IMR-90 (cell line): ENCODE measurements around the gene WNT16. TPM values are rescaled to one million over a fixed set of nuclear protein-coding genes. Genes with fewer than 3 reads are reported as not detected.

Experiments used
- ATAC-seq: fragments of 200-7000 bp; cut with Tn5 transposase; 2 replicates; pipeline ENCODE4 v1.9.1; 2020; ENCODE audit warnings: low read depth, mild to moderate bottlenecking, moderate library complexity
- BruUV-seq: library from RNA; stranded (reverse); fragments of 400-500 nt; replicated peaks from 2 replicates; lab custom pipeline; 2021; lab: Mats Ljungman, UMichigan
- CTCF ChIA-PET: fragments of 300-600 bp; formaldehyde crosslinking; extraction: SDS; loops from one replicate; lab custom pipeline; 2021; ENCODE audit warnings: antibody characterized with exemption; lab: Yijun Ruan, JAX
- POLR2A ChIA-PET: fragments of 300-600 bp; sonication (Branson Sonifier 250); formaldehyde crosslinking; loops from one replicate; lab custom pipeline; 2022; ENCODE audit warnings: antibody characterized with exemption; ENCODE audit not compliant: unreplicated experiment; lab: Charles Lee
- DNase-seq: peaks from one replicate; pipeline ENCODE4 v3.0.0; 2013
- H2AFZ ChIP-seq: replicated peaks from 2 replicates; pipeline ENCODE3; 2013; ENCODE audit warnings: low read length, mild to moderate bottlenecking; ENCODE audit not compliant: poor library complexity
- H2AK5ac ChIP-seq: 2 replicates; pipeline ENCODE4 v1.6.1; 2013; ENCODE audit warnings: low read depth, low read length, inconsistent platforms
- H2AK9ac ChIP-seq: replicated peaks from 2 replicates; pipeline ENCODE3; 2013; ENCODE audit warnings: mild to moderate bottlenecking, low read depth, low read length, moderate library complexity; ENCODE audit not compliant: poor library complexity
- H2BK120ac ChIP-seq: 2 replicates; pipeline ENCODE4 v1.6.1; 2013; ENCODE audit warnings: low read depth, low read length, inconsistent platforms
- H2BK15ac ChIP-seq: 3 replicates; pipeline ENCODE4 v1.6.1; 2013; ENCODE audit warnings: low read depth, low read length, inconsistent platforms
- H2BK20ac ChIP-seq: 2 replicates; pipeline ENCODE4 v1.6.1; 2013; ENCODE audit warnings: low read depth, mild to moderate bottlenecking, inconsistent platforms, low read length, moderate library complexity
- H2BK5ac ChIP-seq: 2 replicates; pipeline ENCODE4 v1.6.1; 2013; ENCODE audit warnings: mild to moderate bottlenecking, low read depth, low read length, inconsistent platforms; ENCODE audit not compliant: poor library complexity, severe bottlenecking
- H3K14ac ChIP-seq: replicated peaks from 2 replicates; pipeline ENCODE4 v1.6.1; 2013; ENCODE audit warnings: low read depth, low read length, inconsistent platforms
- H3K18ac ChIP-seq: 2 replicates; pipeline ENCODE4 v1.6.1; 2013; ENCODE audit warnings: low read depth, low read length, control low read depth
- H3K23ac ChIP-seq: 2 replicates; pipeline ENCODE4 v1.6.1; 2013; ENCODE audit warnings: low read depth, low read length, inconsistent platforms
- H3K27ac ChIP-seq: 2 replicates; pipeline ENCODE4 v1.5.1; 2013; ENCODE audit warnings: mild to moderate bottlenecking, control low read depth, low read length; ENCODE audit not compliant: insufficient read depth
- H3K27me3 ChIP-seq: 2 replicates; pipeline ENCODE4 v1.6.1; 2013; ENCODE audit warnings: low read length; ENCODE audit not compliant: control insufficient read depth, insufficient read depth
- H3K36me3 ChIP-seq: 2 replicates; pipeline ENCODE4 v1.6.1; 2013; ENCODE audit warnings: low read length, mixed read lengths; ENCODE audit not compliant: control insufficient read depth, insufficient read depth
- H3K4ac ChIP-seq: 2 replicates; pipeline ENCODE4 v1.6.1; 2013; ENCODE audit warnings: low read depth, low read length, inconsistent platforms
- H3K4me1 ChIP-seq: 2 replicates; pipeline ENCODE4 v1.6.1; 2013; ENCODE audit warnings: low read length, mixed read lengths; ENCODE audit not compliant: control insufficient read depth, insufficient read depth
- H3K4me2 ChIP-seq: 2 replicates; pipeline ENCODE4 v1.6.1; 2013; ENCODE audit warnings: low read depth, mild to moderate bottlenecking, control low read depth, low read length, moderate library complexity
- H3K4me3 ChIP-seq: 2 replicates; pipeline ENCODE4 v1.5.1; 2013; ENCODE audit warnings: low read depth, mild to moderate bottlenecking, control low read depth, low read length, moderate library complexity; ENCODE audit not compliant: insufficient read depth
- H3K56ac ChIP-seq: 2 replicates; pipeline ENCODE4 v1.6.1; 2013; ENCODE audit warnings: low read length, inconsistent platforms; ENCODE audit not compliant: insufficient read depth; ENCODE audit errors: extremely low read depth
- H3K79me1 ChIP-seq, 2 experiments: 2 replicates each; pipeline ENCODE4 v1.6.1; 2013; ENCODE audit warnings: low read length in 2 of 2, inconsistent platforms in 1 of 2, low read depth in 1 of 2
- H3K9ac ChIP-seq: 2 replicates; pipeline ENCODE4 v1.6.1; 2013; ENCODE audit warnings: low read depth, low read length, control low read depth
- H3K9me1 ChIP-seq: 2 replicates; pipeline ENCODE4 v1.6.1; 2013; ENCODE audit warnings: low read length, inconsistent platforms; ENCODE audit not compliant: insufficient read depth
- H3K9me3 ChIP-seq: 2 replicates; pipeline ENCODE4 v1.6.1; 2013; ENCODE audit warnings: low read length; ENCODE audit not compliant: control insufficient read depth, insufficient read depth
- H4K20me1 ChIP-seq: 2 replicates; pipeline ENCODE4 v1.6.1; 2013; ENCODE audit warnings: low read length, inconsistent platforms; ENCODE audit not compliant: insufficient read depth
- H4K5ac ChIP-seq: 2 replicates; pipeline ENCODE4 v1.6.1; 2013; ENCODE audit warnings: mild to moderate bottlenecking, low read depth, low read length, control low read depth
- H4K8ac ChIP-seq, 2 experiments: 2 replicates each; pipeline ENCODE4 v1.6.1; 2013; ENCODE audit warnings: low read depth in 2 of 2, low read length in 2 of 2, control low read depth in 1 of 2, inconsistent platforms in 1 of 2
- H4K91ac ChIP-seq: 2 replicates; pipeline ENCODE4 v1.6.1; 2013; ENCODE audit warnings: low read depth, low read length, inconsistent platforms; ENCODE audit not compliant: insufficient read depth
- BHLHE40 ChIP-seq: fragments of 150-350 bp; IDR thresholded peaks from 2 replicates; pipeline ENCODE4 v1.6.1; 2016; ENCODE audit warnings: mild to moderate bottlenecking, low read depth, low read length
- CEBPB ChIP-seq: IDR thresholded peaks from 2 replicates; pipeline ENCODE4 v1.6.1; 2012; ENCODE audit warnings: low read depth, low read length, improper control_type of control experiment
- CHD1 ChIP-seq: IDR thresholded peaks from 2 replicates; pipeline ENCODE4 v1.6.1; 2012; ENCODE audit warnings: low read depth, low read length, improper control_type of control experiment
- FOS ChIP-seq: fragments of 150-350 bp; IDR thresholded peaks from 2 replicates; pipeline ENCODE4 v1.6.1; 2016; ENCODE audit warnings: low read depth, low read length
- MAZ ChIP-seq: IDR thresholded peaks from 2 replicates; pipeline ENCODE4 v1.6.1; 2012; ENCODE audit warnings: low read depth, mild to moderate bottlenecking, low read length, improper control_type of control experiment, moderate library complexity, borderline replicate concordance
- NFE2L2 ChIP-seq: fragments of 150-350 bp; IDR thresholded peaks from 2 replicates; pipeline ENCODE4 v1.6.1; 2016; ENCODE audit warnings: low read depth, mild to moderate bottlenecking, low read length
- POLR2A ChIP-seq: IDR thresholded peaks from 2 replicates; pipeline ENCODE4 v1.6.1; 2012; ENCODE audit warnings: mild to moderate bottlenecking, low read depth, low read length
- RAD21 ChIP-seq: IDR thresholded peaks from 2 replicates; pipeline ENCODE4 v1.6.1; 2012; ENCODE audit warnings: low read length, improper control_type of control experiment
- RCOR1 ChIP-seq: IDR thresholded peaks from 2 replicates; pipeline ENCODE4 v1.6.1; 2012; ENCODE audit warnings: mild to moderate bottlenecking, low read length, improper control_type of control experiment; ENCODE audit not compliant: insufficient replicate concordance
- SMC3 ChIP-seq: fragments of 150-350 bp; IDR thresholded peaks from 2 replicates; pipeline ENCODE4 v1.6.1; 2016; ENCODE audit warnings: low read depth, mild to moderate bottlenecking, antibody characterized with exemption, low read length, moderate library complexity
- WGBS, 2 experiments: methylation state at CpG; one replicate each; pipeline versions ENCODE4 v1.1.5 to v1.1.7; 2013; ENCODE audit warnings: missing lambda C conversion rate in 2 of 2; ENCODE audit not compliant: insufficient read length in 1 of 2; ENCODE audit errors: extremely low coverage in 2 of 2; 5-methylcytosine and 5-hydroxymethylcytosine counted together
- dilution Hi-C: fragments of 300-500 bp; cut with HindIII; formaldehyde crosslinking; loops from one replicate; pipeline ENCODE4 v1.14.3; 2018; ENCODE audit warnings: low sequenced_read_pairs; ENCODE audit not compliant: unreplicated experiment
- in situ Hi-C: fragments of 300-500 bp; cut with MboI; formaldehyde crosslinking; loops from 3 replicates; pipeline ENCODE4 v1.14.3; 2019; ENCODE audit warnings: low sequenced_read_pairs, inconsistent platforms, mixed read lengths
- intact Hi-C: fragments of 100-400 bp; cut with micrococcal nuclease; formaldehyde crosslinking; loops from 2 replicates; pipeline ENCODE4 v1.10.0; 2022
- polyA plus RNA-seq, 3 experiments: library from polyadenylated mRNA; depleted of rRNA; stranded (reverse); fragments of >200 nt; gene quantifications; 2 replicates each; pipeline ENCODE4 v1.2.3, GENCODE V29; 2012; ENCODE audit warnings: low replicate concordance in 1 of 3
- total RNA-seq: library from RNA; depleted of rRNA; stranded (reverse); fragments of >200 nt; gene quantifications from 2 replicates; pipeline ENCODE4 v1.2.3, GENCODE V29; 2012
- TF ChIP-seq, protein P1 (sequence below): conservative IDR thresholded peaks from 2 replicates; pipeline ENCODE4 v1.5.1; 2012; ENCODE audit warnings: mild to moderate bottlenecking, low read depth, low read length, improper control_type of control experiment
- TF ChIP-seq, protein P2 (sequence below): fragments of 150-350 bp; IDR thresholded peaks from 2 replicates; pipeline ENCODE4 v1.6.1; 2016; ENCODE audit warnings: low read depth, mild to moderate bottlenecking, low read length, moderate library complexity, borderline replicate concordance
- TF ChIP-seq, protein P3 (sequence below): fragments of 150-350 bp; IDR thresholded peaks from 2 replicates; pipeline ENCODE4 v1.6.1; 2017; ENCODE audit warnings: mild to moderate bottlenecking, antibody characterized with exemption, low read length, low read depth

WNT16 gene
- total and polyA plus RNA-seq, 2 of the 4 experiments (the other 2 are of a cell fraction), result 0.68 to 1.1 TPM

DNA sequence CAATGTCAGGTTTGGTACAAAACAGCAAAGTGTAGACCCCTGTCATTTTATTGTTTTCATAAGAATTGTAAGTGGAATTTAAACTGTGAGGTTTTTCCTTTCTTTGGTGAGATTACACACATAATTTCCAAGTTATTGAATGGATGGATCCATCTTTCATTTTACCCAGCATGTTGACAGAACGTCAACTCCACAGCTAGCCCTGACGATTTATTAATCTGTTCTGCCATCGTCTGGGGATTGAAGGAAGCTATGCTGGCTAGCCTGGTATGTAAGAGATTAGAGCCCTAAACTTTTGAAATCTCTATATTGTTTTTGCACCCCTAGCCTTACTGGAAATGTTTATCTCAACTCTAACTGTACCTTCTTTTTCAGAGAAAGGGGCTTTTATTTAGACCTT, 8.6 kb downstream of the WNT16 start:
- Histone ChIP-seq H2BK120ac (no peak overlapping the region), H3K27ac (no peak overlapping the region), H3K4me3 (no peak overlapping the region), H2AK5ac (no peak overlapping the region), H2AK9ac (no peak overlapping the region), H3K36me3 (no peaks in the 10 kb centered on the region; the same call in 1 of the 2 replicates), H2AFZ (no peak overlapping the region), H4K8ac (no peak overlapping the region), H3K4me1 (peaks cover 5% of the 10 kb centered on the region), H3K4me2 (no peak overlapping the region), H2BK20ac (no peak overlapping the region), H3K18ac (no peak overlapping the region), H3K23ac (no peak overlapping the region), H3K79me1 (no peaks in the 10 kb centered on the region), H3K9ac (no peak overlapping the region), H4K5ac (no peak overlapping the region), H4K20me1 (no peaks in the 10 kb centered on the region), H3K4ac (no peak overlapping the region), H3K56ac (no peak overlapping the region), H3K27me3 (no peaks in the 10 kb centered on the region), H3K9me1 (peaks cover 8% of the 10 kb centered on the region), H2BK15ac (no peak overlapping the region), H2BK5ac (no peak overlapping the region), H3K14ac (no peak overlapping the region), H4K91ac (no peak overlapping the region), H3K9me3 (no peaks in the 10 kb centered on the region)
- ChIA-PET POLR2A (no interaction called here), CTCF (no interaction called here)
- dilution Hi-C loops (no loop called here), intact Hi-C loops (loop anchor here (5.0 to 10.0 kb wide), 3 partner anchors 210 to 533 kb away; partner anchors contain the start of gene CPED1), in situ Hi-C loops (loop anchor here (25.0 kb wide), 2 partner anchors 200 to 350 kb away; partner anchors contain the start of gene CPED1)
- no CpG with 5 or more reads among the region's 3 CpGs for WGBS, 2 experiments
- no TSS peak for BruUV-seq
- DNase-seq, result no peak
- TF ChIP-seq CHD1, result no peak
- TF ChIP-seq, protein P1, sequence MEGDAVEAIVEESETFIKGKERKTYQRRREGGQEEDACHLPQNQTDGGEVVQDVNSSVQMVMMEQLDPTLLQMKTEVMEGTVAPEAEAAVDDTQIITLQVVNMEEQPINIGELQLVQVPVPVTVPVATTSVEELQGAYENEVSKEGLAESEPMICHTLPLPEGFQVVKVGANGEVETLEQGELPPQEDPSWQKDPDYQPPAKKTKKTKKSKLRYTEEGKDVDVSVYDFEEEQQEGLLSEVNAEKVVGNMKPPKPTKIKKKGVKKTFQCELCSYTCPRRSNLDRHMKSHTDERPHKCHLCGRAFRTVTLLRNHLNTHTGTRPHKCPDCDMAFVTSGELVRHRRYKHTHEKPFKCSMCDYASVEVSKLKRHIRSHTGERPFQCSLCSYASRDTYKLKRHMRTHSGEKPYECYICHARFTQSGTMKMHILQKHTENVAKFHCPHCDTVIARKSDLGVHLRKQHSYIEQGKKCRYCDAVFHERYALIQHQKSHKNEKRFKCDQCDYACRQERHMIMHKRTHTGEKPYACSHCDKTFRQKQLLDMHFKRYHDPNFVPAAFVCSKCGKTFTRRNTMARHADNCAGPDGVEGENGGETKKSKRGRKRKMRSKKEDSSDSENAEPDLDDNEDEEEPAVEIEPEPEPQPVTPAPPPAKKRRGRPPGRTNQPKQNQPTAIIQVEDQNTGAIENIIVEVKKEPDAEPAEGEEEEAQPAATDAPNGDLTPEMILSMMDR, result peak; percentile 46
- TF ChIP-seq RCOR1, result no peak
- TF ChIP-seq MAZ, result no peak
- TF ChIP-seq, protein P2, sequence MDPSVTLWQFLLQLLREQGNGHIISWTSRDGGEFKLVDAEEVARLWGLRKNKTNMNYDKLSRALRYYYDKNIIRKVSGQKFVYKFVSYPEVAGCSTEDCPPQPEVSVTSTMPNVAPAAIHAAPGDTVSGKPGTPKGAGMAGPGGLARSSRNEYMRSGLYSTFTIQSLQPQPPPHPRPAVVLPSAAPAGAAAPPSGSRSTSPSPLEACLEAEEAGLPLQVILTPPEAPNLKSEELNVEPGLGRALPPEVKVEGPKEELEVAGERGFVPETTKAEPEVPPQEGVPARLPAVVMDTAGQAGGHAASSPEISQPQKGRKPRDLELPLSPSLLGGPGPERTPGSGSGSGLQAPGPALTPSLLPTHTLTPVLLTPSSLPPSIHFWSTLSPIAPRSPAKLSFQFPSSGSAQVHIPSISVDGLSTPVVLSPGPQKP, result no peak
- TF ChIP-seq FOS, result no peak
- TF ChIP-seq, protein P3, sequence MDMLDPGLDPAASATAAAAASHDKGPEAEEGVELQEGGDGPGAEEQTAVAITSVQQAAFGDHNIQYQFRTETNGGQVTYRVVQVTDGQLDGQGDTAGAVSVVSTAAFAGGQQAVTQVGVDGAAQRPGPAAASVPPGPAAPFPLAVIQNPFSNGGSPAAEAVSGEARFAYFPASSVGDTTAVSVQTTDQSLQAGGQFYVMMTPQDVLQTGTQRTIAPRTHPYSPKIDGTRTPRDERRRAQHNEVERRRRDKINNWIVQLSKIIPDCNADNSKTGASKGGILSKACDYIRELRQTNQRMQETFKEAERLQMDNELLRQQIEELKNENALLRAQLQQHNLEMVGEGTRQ, result no peak
- TF ChIP-seq BHLHE40, result no peak
- no peak for TF ChIP-seq POLR2A
- TF ChIP-seq SMC3, result 0 out of 2 replicates have a peak, but pooled peaks have one; percentile 16
- no peak for TF ChIP-seq CEBPB
- no peak for TF ChIP-seq NFE2L2
- peak; percentile 50 for TF ChIP-seq RAD21
- ATAC-seq, result peak; percentile 56
